ENCODE measurements around the gene TESK2.

Gene TESK2

DNA sequence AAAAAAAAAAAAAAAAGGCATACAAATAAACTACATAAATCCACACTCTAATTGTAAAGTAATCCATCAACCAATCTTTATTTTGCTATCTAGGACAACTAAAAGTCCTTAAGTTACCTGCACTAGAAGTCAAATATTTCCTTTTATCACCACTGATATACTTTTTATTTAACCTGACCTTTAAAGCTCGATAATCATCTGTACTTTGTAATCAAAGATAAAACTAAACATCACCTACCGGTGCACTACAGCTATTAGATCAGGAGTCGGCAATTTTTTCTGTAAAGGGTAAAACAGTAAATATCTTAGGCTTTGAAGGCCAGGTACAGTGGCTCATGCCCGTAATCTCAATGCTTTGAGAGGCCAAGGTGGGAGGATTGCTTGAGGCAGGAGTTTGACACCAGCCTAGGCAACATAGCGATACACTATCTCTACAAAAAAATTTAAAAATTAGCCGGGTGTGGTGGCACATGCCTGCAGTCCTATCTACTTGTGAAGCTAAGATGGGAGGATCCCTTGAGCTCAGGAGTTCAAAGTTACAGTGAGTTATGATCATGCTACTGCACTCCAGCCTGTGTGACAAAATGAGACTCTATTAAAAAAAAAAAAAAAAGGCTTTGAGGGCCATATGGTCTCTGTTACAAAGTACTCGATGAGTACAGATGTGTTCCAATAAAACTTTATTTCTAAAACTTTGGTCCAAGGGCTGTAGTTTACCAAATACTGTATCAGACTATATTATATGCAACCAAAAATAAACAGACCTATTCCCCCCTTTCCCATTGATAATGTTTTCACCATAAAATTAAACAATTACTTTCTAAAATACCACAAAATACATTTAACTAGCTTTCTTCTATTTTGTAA lies 47.1 kb downstream of the TESK2 start (continued):
- TF ChIP-seq, protein P1, sequence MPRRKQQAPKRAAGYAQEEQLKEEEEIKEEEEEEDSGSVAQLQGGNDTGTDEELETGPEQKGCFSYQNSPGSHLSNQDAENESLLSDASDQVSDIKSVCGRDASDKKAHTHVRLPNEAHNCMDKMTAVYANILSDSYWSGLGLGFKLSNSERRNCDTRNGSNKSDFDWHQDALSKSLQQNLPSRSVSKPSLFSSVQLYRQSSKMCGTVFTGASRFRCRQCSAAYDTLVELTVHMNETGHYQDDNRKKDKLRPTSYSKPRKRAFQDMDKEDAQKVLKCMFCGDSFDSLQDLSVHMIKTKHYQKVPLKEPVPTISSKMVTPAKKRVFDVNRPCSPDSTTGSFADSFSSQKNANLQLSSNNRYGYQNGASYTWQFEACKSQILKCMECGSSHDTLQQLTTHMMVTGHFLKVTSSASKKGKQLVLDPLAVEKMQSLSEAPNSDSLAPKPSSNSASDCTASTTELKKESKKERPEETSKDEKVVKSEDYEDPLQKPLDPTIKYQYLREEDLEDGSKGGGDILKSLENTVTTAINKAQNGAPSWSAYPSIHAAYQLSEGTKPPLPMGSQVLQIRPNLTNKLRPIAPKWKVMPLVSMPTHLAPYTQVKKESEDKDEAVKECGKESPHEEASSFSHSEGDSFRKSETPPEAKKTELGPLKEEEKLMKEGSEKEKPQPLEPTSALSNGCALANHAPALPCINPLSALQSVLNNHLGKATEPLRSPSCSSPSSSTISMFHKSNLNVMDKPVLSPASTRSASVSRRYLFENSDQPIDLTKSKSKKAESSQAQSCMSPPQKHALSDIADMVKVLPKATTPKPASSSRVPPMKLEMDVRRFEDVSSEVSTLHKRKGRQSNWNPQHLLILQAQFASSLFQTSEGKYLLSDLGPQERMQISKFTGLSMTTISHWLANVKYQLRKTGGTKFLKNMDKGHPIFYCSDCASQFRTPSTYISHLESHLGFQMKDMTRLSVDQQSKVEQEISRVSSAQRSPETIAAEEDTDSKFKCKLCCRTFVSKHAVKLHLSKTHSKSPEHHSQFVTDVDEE (CRISPR knock-in tag; IDR thresholded peaks at IDR 0.05), result no peak
- TF ChIP-seq ZC3H10 (CRISPR knock-in tag; IDR thresholded peaks at IDR 0.05) (no peak), TOX (CRISPR knock-in tag; IDR thresholded peaks at IDR 0.05; ENCODE audit: borderline replicate concordance) (no peak), GLIS3 (CRISPR knock-in tag; IDR thresholded peaks at IDR 0.05) (no peak), SNAI2 (CRISPR knock-in tag; IDR thresholded peaks at IDR 0.05) (no peak), TCF4 (CRISPR knock-in tag; IDR thresholded peaks at IDR 0.05; ENCODE audit: borderline replicate concordance) (no peak), OSR1 (CRISPR knock-in tag; IDR thresholded peaks at IDR 0.05) (no peak)
- TF ChIP-seq, protein P2, sequence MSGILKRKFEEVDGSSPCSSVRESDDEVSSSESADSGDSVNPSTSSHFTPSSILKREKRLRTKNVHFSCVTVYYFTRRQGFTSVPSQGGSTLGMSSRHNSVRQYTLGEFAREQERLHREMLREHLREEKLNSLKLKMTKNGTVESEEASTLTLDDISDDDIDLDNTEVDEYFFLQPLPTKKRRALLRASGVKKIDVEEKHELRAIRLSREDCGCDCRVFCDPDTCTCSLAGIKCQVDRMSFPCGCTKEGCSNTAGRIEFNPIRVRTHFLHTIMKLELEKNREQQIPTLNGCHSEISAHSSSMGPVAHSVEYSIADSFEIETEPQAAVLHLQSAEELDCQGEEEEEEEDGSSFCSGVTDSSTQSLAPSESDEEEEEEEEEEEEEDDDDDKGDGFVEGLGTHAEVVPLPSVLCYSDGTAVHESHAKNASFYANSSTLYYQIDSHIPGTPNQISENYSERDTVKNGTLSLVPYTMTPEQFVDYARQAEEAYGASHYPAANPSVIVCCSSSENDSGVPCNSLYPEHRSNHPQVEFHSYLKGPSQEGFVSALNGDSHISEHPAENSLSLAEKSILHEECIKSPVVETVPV (CRISPR knock-in tag; IDR thresholded peaks at IDR 0.05), result no peak

DNA sequence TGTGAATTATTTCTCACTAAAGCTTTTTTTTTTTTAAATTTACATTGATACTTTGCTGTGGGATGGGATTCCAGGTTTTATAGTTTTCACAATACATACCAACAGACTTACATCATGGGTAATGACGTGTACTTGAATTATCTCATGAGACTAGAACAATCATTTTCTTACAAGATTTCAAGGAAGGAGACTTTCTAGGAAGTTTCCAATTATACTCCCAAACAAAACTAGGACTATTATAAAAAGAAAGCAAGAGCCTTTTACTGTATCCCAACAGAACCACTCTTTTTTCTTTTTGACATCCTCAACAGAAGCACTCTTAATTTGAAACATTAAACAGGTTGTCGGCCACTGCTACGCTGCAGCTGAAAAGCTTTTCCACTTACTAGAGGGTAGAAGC lies 48.7 kb downstream of the TESK2 start:
- no peak for ATAC-seq
- TF ChIP-seq SNAI2 (CRISPR knock-in tag; IDR thresholded peaks at IDR 0.05) (no peak), CSDC2 (CRISPR knock-in tag; IDR thresholded peaks at IDR 0.05) (no peak), TCF4 (CRISPR knock-in tag; IDR thresholded peaks at IDR 0.05; ENCODE audit: borderline replicate concordance) (no peak), TOX (CRISPR knock-in tag; IDR thresholded peaks at IDR 0.05; ENCODE audit: borderline replicate concordance) (no peak), ZNF70 (CRISPR knock-in tag; IDR thresholded peaks at IDR 0.05) (no peak)
- TF ChIP-seq, protein P3, sequence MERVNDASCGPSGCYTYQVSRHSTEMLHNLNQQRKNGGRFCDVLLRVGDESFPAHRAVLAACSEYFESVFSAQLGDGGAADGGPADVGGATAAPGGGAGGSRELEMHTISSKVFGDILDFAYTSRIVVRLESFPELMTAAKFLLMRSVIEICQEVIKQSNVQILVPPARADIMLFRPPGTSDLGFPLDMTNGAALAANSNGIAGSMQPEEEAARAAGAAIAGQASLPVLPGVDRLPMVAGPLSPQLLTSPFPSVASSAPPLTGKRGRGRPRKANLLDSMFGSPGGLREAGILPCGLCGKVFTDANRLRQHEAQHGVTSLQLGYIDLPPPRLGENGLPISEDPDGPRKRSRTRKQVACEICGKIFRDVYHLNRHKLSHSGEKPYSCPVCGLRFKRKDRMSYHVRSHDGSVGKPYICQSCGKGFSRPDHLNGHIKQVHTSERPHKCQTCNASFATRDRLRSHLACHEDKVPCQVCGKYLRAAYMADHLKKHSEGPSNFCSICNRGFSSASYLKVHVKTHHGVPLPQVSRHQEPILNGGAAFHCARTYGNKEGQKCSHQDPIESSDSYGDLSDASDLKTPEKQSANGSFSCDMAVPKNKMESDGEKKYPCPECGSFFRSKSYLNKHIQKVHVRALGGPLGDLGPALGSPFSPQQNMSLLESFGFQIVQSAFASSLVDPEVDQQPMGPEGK (CRISPR knock-in tag; IDR thresholded peaks at IDR 0.05; ENCODE audit: borderline replicate concordance), result no peak
- TF ChIP-seq, protein P1 (CRISPR knock-in tag; IDR thresholded peaks at IDR 0.05), result no peak

DNA sequence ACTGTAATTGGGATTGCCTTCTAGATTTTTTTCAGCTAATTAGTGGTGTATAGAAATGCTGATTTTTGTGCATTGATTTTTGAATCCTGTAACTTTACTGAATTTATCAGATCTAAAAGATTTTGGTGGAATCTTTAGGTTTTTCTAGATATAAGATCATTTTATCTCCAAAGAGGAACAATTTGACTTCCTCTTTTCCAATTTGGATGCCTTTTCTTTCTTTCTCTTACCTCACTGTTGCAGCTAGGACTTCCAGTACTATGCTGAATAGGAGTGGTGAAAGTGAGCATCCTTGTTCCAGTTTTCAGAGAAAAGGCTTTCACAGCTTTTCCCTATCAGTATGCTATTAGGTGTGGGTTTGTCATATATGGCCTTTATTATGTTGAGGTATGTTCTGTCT lies 53.6 kb downstream of the TESK2 start:
- TF ChIP-seq OSR1 (CRISPR knock-in tag; IDR thresholded peaks at IDR 0.05), result no peak
- TF ChIP-seq SNAI2 (CRISPR knock-in tag; IDR thresholded peaks at IDR 0.05), result no peak
- TF ChIP-seq ESRRG (CRISPR knock-in tag; IDR thresholded peaks at IDR 0.05), result no peak
- TF ChIP-seq, protein P3 (CRISPR knock-in tag; IDR thresholded peaks at IDR 0.05; ENCODE audit: borderline replicate concordance), result no peak
- TF ChIP-seq, protein P2 (CRISPR knock-in tag; IDR thresholded peaks at IDR 0.05), result no peak
- TF ChIP-seq TCF4 (CRISPR knock-in tag; IDR thresholded peaks at IDR 0.05; ENCODE audit: borderline replicate concordance), result no peak
- TF ChIP-seq ISL1 (CRISPR knock-in tag; IDR thresholded peaks at IDR 0.05), result no peak
- no peak for TF ChIP-seq PPARA (CRISPR knock-in tag; IDR thresholded peaks at IDR 0.05; ENCODE audit: borderline replicate concordance)
- no peak for TF ChIP-seq ZNF565 (CRISPR knock-in tag; conservative IDR thresholded peaks at IDR 0.05; ENCODE audit: low read depth)
- TF ChIP-seq, protein P1 (CRISPR knock-in tag; IDR thresholded peaks at IDR 0.05), result no peak
- no peak for ATAC-seq
